Right lobe of liver (tissue), 6 donors: ENCODE measurements around the gene CDH1. TPM values are rescaled to one million over a fixed set of nuclear protein-coding genes. Genes with fewer than 3 reads are reported as not detected.
"Not testable (repeated sequence)": the region's sequence is repeated elsewhere in the genome, so short reads cannot be mapped to it uniquely, and the experiment has no call there.

Experiments used
- ATAC-seq, 4 donors: fragments of 200-7000 bp; cut with Tn5 transposase; one replicate each; pipeline ENCODE4 v1.9.1; 2020; ENCODE audit warnings: mild to moderate bottlenecking in 4 of 4, moderate library complexity in 4 of 4
- DNase-seq, 3 donors: peaks; one replicate each; pipeline ENCODE4 v3.0.0-alpha.2; 2020
- H3K27ac ChIP-seq, 3 donors: fragments of 200-600 bp; one replicate each; pipeline ENCODE4 v1.8.0; 2022
- H3K27me3 ChIP-seq, 2 donors: fragments of 200-600 bp; one replicate each; pipeline ENCODE4 v1.8.0; 2022
- H3K36me3 ChIP-seq, 4 donors: fragments of 200-600 bp; sonication (generic) in 1 of 4; one replicate each; pipeline versions ENCODE4 v1.5.1 to v1.8.0; 2017 to 2022; ENCODE audit warnings: control low read depth in 1 of 4
- H3K4me1 ChIP-seq, 4 donors: fragments of 200-600 bp; sonication (generic) in 1 of 4; one replicate each; pipeline versions ENCODE4 v1.5.1 to v1.8.0; 2017 to 2022; ENCODE audit warnings: control low read depth in 1 of 4
- H3K4me3 ChIP-seq, 3 donors: fragments of 200-600 bp; one replicate each; pipeline ENCODE4 v1.8.0; 2022
- H3K9me3 ChIP-seq, 4 donors: fragments of 200-600 bp; sonication (generic) in 1 of 4; one replicate each; pipeline versions ENCODE4 v1.5.1 to v1.8.0; 2017 to 2022; ENCODE audit warnings: control low read depth in 1 of 4
- POLR2A ChIP-seq: fragments of 450-650 bp; IDR thresholded peaks from one replicate; pipeline ENCODE4 v1.6.1; 2017; ENCODE audit warnings: antibody characterized with exemption, mild to moderate bottlenecking
- WGBS: methylation state at CpG from one replicate; pipeline ENCODE4 v1.1.6; 2018; ENCODE audit warnings: low coverage, low lambda C conversion rate; ENCODE audit not compliant: insufficient coverage; ENCODE audit errors: missing lambda C conversion rate; 5-methylcytosine and 5-hydroxymethylcytosine counted together
- intact Hi-C, 2 donors: fragments of 100-400 bp; cut with DNase I; formaldehyde crosslinking; loops; one replicate each; pipeline versions ENCODE4 v1.11.2 to v1.14.1; 2022
- total RNA-seq, 6 experiments: library from RNA; depleted of rRNA in 2 of 6; stranded (reverse); fragments of >200 nt in 2 of 6; fragmentation: NEBNext Ultra II Directional in 3 of 6; extraction: Animal tissue kit (Norgen Biotek cat#: 25700) in 3 of 6; gene quantifications; one replicate each; pipeline versions ENCODE4 v1.1.0 to v1.2.4, GENCODE V29; 2016 to 2023
- TF ChIP-seq, protein P1 (sequence below), 4 donors: fragments of 200-600 bp in 3 of 4; fragments of 450-650 bp in 1 of 4; IDR thresholded peaks; one replicate each; pipeline versions ENCODE4 v1.5.1 to v1.8.0; 2016 to 2022; ENCODE audit warnings: antibody characterized with exemption in 4 of 4, mild to moderate bottlenecking in 2 of 4
- donor health status: DM: no; HTN: yes; CAD: no.
- donor health status: DM: no; HTN: no; CAD: no.
- donor health status: DM: no; HTN: no; CAD: no.
- donor health status: DM: no; HTN: yes; CAD: no.
- donor health status: DM: no; HTN: yes; CAD: no.

CDH1 gene
- total RNA-seq, 6 experiments from 2014 or later: 54.3 to 130 (median 76.5) TPM

DNA sequence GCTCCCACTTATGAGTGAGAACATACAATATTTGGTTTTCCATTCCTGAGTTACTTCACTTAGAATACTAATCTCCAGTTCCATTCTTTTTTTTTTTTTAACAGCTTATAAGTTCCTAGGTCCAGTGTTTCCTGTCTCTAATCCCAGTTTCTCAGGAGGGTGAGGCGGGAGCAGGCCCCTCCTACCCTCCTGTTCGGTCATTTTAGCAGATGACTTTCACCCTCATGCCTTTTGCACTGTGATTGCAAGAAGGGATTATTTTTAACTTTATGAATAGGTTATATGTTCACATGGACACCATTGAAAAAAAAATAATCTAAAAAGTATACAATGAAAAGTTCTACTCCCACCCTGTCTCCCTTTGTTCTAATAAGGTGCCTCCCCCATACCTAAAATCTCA, 47.6 kb downstream of the CDH1 start:
- TF ChIP-seq, protein P1, sequence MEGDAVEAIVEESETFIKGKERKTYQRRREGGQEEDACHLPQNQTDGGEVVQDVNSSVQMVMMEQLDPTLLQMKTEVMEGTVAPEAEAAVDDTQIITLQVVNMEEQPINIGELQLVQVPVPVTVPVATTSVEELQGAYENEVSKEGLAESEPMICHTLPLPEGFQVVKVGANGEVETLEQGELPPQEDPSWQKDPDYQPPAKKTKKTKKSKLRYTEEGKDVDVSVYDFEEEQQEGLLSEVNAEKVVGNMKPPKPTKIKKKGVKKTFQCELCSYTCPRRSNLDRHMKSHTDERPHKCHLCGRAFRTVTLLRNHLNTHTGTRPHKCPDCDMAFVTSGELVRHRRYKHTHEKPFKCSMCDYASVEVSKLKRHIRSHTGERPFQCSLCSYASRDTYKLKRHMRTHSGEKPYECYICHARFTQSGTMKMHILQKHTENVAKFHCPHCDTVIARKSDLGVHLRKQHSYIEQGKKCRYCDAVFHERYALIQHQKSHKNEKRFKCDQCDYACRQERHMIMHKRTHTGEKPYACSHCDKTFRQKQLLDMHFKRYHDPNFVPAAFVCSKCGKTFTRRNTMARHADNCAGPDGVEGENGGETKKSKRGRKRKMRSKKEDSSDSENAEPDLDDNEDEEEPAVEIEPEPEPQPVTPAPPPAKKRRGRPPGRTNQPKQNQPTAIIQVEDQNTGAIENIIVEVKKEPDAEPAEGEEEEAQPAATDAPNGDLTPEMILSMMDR (IDR thresholded peaks at IDR 0.05): no peak
- no peak for TF ChIP-seq POLR2A
- intact Hi-C loops: loop anchor here (10.0 kb wide), 1 partner anchor 50 kb away; the partner anchor contains the start of gene CDH1 (in 2 of the 2)
- H3K27me3 ChIP-seq: no peaks in the 10 kb centered on the region
- no peak for ATAC-seq
- no peaks in the 10 kb centered on the region for H3K36me3 ChIP-seq
- H3K4me1 ChIP-seq: peaks cover 0 to 48% (median 19%) of the 10 kb centered on the region in 4 donors
- 49% methylated on average over 2 of the region's 2 CpGs for WGBS
- H3K4me3 ChIP-seq: no peak overlapping the region
- H3K27ac ChIP-seq: peak overlapping the region in 1 of 3 donors; percentile 72
- H3K9me3 ChIP-seq: no peaks in the 10 kb centered on the region
- DNase-seq: no peak

DNA sequence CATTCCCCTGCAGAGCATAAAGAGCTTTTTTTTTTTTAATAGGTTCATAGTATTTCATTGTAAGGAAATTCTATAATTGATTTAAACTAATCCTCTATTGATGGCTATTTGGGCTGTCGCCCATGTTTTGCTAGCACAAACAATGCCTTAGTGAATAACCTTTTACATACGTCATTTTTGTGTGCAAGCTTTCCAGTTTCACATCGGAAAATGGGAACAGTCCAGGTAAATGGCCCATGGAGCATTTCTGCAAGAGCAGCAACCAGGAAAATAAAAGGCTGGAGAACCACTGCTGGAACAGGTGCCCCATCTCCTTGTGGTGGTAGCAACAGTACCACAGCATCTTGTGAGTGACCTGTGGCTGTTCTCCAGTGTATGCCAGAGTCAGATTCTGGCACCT, 48.6 kb downstream of the CDH1 start:
- no peaks in the 10 kb centered on the region for H3K27me3 ChIP-seq
- no peak overlapping the region for H3K4me3 ChIP-seq
- H3K36me3 ChIP-seq: no peaks in the 10 kb centered on the region
- no peak for DNase-seq
- TF ChIP-seq POLR2A: no peak
- TF ChIP-seq, protein P1 (IDR thresholded peaks at IDR 0.05): no peak
- peak overlapping the region; percentile 24 to 72 (median 56) for H3K27ac ChIP-seq
- no peaks in the 10 kb centered on the region for H3K9me3 ChIP-seq
- WGBS: 50% methylated on average over 3 of the region's 3 CpGs
- peaks cover 0 to 48% (median 18%) of the 10 kb centered on the region in 4 donors for H3K4me1 ChIP-seq
- ATAC-seq: peak in 2 of 4 donors; percentile 2 to 51
- intact Hi-C loops: loop anchor here (10.0 kb wide), 1 partner anchor 51 kb away; the partner anchor contains the start of gene CDH1 (in 2 of the 2)

DNA sequence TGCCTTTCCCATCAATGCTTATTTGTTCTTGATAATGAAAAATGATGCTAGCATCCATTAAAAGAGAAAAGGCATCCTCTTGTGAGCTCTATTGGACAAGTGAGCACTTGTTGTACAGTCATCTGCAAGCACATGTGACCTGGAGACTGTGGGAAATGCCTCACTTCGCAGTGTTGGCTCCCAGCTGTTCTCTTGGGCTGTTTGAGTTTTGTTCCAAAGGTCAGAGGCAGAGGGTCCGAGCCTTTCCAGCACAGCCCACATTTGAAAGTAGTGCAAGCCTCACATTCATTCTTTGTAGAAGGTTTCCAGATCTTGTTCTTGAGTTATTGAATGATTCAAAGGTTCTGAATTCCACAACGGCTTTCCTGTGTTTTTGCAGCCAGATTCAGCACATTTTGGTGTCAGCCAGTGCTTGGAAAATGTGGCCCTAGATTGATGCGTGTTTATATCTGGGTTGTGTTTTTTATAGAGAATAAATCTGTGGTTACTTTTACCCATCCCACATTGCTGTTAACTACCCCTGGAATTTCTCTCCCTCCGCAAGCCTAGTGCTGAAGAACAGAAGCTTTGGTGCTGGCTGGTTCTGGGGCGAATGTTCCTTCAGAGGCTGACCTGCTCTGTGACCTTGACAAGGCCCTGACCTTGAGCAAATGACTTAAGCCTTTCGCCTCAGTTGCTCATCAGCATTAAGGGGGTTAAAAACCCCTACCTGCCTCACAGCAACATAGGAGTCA, 49.8 kb downstream of the CDH1 start:
- TF ChIP-seq, protein P1 (IDR thresholded peaks at IDR 0.05): no peak
- TF ChIP-seq POLR2A: no peak
- Histone ChIP-seq H3K9me3 (no peaks in the 10 kb centered on the region), H3K27me3 (no peaks in the 10 kb centered on the region), H3K4me3 (no peak overlapping the region), H3K27ac (peak overlapping the region; percentile 18 to 72 (median 35)), H3K36me3 (no peaks in the 10 kb centered on the region), H3K4me1 (peaks cover 0 to 59% (median 21%) of the 10 kb centered on the region in 4 donors)
- DNase-seq (peak; percentile 42 to 71 (median 64)), ATAC-seq (peak; percentile 71 to 79 (median 77))
- intact Hi-C loops: loop anchor here (10.0 kb wide), 1 partner anchor 52 kb away; the partner anchor contains the start of gene CDH1 (in 2 of the 2)
- 43% methylated on average over 7 of the region's 7 CpGs for WGBS

DNA sequence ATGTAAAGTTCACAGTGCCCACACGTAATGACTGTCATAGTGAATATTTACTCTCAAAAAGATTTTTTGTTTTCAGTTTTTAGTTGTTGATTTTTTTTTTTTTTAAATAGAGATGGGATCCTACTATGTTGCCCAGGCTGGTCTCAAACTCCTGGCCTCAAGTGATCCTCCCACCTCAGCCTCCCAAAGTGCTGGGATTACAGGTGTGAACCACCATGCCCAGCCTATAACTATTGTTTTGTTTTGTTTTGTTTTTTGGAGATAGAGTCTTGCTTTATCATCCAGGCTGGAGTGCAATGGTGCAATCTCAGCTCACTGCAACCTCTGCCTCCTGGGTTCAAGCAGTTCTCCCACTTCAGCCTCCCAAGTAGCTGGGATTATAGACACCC, 50.3 kb downstream of the CDH1 start:
- intact Hi-C loops: loop anchor here (10.0 kb wide), 1 partner anchor 53 kb away; the partner anchor contains the start of gene CDH1 (in 2 of the 2)
- not testable (repeated sequence) for DNase-seq, H3K36me3 ChIP-seq, H3K9me3 ChIP-seq, H3K27me3 ChIP-seq, H3K4me3 ChIP-seq, ATAC-seq
- peaks cover 0 to 60% (median 23%) of the 10 kb centered on the region in 4 donors for H3K4me1 ChIP-seq
- WGBS: 76% methylated on average over 1 of the region's 1 CpG
- peak overlapping the region; percentile 18 to 72 (median 35) for H3K27ac ChIP-seq
